ENCODE measurements around the gene DNLZ. TPM values are rescaled to one million over a fixed set of nuclear protein-coding genes. Genes with fewer than 3 reads are reported as not detected.

Gene DNLZ
- total and polyA plus RNA-seq, 9 of the 15 experiments (the other 6 are each of a cell fraction or from before 2014, with no cell fraction given) = 0.17 to 44.6 (median 3.4) TPM

DNA sequence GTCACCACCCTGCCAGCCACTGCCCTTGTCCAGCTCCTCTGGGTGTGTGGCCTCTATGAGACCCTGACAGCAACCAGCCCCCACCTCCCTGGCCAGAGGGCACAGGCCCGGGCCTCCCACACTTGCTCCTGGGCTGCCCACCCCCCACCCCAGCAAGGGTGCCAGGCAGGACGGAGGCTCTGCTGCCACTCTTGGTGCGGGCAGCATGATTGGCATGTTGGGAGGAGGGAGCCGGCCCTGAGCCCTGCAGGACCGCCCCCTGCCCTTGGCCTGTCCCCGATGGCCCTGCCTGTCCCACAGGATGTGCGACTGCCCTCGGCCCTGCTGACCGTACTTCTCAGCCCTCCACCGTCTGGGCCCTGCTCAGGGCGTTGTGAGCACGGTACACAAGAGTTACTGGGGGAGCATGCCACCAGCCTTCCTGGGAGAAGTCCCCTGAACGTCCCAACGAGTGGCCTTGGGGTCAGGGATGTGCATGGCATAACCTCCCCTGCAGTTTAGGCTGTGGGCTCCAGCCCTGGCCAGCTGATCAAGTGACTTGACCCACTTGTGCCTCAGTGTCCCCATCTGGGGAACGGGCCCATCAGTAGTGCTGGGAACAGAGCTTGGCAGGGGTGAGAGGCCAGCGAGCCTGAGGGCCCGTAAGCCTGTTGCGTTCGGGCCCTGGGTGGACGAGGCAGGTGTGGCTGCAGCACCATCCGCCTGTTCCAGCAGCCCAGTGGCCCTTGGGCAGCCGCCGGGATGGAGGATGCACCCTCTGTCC, 20.2 kb downstream of the DNLZ start (continued):
- TF ChIP-seq, protein P1, sequence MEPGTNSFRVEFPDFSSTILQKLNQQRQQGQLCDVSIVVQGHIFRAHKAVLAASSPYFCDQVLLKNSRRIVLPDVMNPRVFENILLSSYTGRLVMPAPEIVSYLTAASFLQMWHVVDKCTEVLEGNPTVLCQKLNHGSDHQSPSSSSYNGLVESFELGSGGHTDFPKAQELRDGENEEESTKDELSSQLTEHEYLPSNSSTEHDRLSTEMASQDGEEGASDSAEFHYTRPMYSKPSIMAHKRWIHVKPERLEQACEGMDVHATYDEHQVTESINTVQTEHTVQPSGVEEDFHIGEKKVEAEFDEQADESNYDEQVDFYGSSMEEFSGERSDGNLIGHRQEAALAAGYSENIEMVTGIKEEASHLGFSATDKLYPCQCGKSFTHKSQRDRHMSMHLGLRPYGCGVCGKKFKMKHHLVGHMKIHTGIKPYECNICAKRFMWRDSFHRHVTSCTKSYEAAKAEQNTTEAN (CRISPR knock-in tag; IDR thresholded peaks at IDR 0.05) = no peak
- TF ChIP-seq ZNF12 (CRISPR knock-in tag; IDR thresholded peaks at IDR 0.05) (no peak), NFYB (IDR thresholded peaks at IDR 0.05; ENCODE audit: extremely low read depth, insufficient read length) (no peak), TEAD4 (IDR thresholded peaks at IDR 0.05; ENCODE audit: low read length) (no peak), TEAD4 (CRISPR knock-in tag; IDR thresholded peaks at IDR 0.05; ENCODE audit: borderline replicate concordance) (no peak), RAD51 (IDR thresholded peaks at IDR 0.05; ENCODE audit: borderline replicate concordance, low read depth) (no peak), RB1 (IDR thresholded peaks at IDR 0.05; ENCODE audit: low read depth) (0 out of 2 replicates have a peak, but pooled peaks have one; percentile 15), NFXL1 (CRISPR knock-in tag; IDR thresholded peaks at IDR 0.05) (no peak), CTCF (IDR thresholded peaks at IDR 0.05 in 2 of 3, conservative IDR thresholded peaks at IDR 0.05 in 1 of 3; ENCODE audit: insufficient read depth in 2 of 3, low read depth in 1 of 3, low read length in 3 of 3) (0 out of 6 replicates have a peak, but pooled peaks of 1 of the 3 experiments have one; percentile 2), ZNF263 (CRISPR knock-in tag; IDR thresholded peaks at IDR 0.05; ENCODE audit: borderline replicate concordance) (no peak), POLR2G (IDR thresholded peaks at IDR 0.05; ENCODE audit: low read depth, low read length) (peak; percentile 62; the same call in 1 of the 2 replicates), ELF1 (tag; IDR thresholded peaks at IDR 0.05) (no peak)

Measured in K562 (cell line).